B cell (primary cell): Measurements from ENCODE around the gene COL11A1. TPM values are rescaled to one million over a fixed set of nuclear protein-coding genes. Genes with fewer than 3 reads are reported as not detected.

Experiments used
- ATAC-seq: fragments of 200-7000 bp; cut with Tn5 transposase; one replicate; pipeline ENCODE4 v1.10.0; 2021; ENCODE audit warnings: low read depth, mild to moderate bottlenecking, moderate number of reproducible peaks, moderate library complexity
- CTCF ChIA-PET: fragments of 350-600 bp; sonication (Branson Sonifier 250); formaldehyde crosslinking; loops from one replicate; lab custom pipeline; 2021; ENCODE audit warnings: antibody characterized with exemption, inconsistent platforms; lab: Charles Lee
- POLR2A ChIA-PET: fragments of 350-600 bp; sonication (Branson Sonifier 250); formaldehyde crosslinking; loops from one replicate; lab custom pipeline; 2021; ENCODE audit warnings: antibody characterized with exemption; lab: Charles Lee
- DNase-seq: peaks from one replicate; pipeline ENCODE4 v3.0.0; 2013
- H2AFZ ChIP-seq: 2 replicates; pipeline ENCODE4 v1.6.1; 2012; ENCODE audit warnings: mild to moderate bottlenecking, low read depth, low read length; ENCODE audit not compliant: insufficient read depth, poor library complexity, severe bottlenecking
- H3K27ac ChIP-seq, 2 donors: 1 replicate in 1 of 2; 2 replicates in 1 of 2; pipeline ENCODE4 v1.5.1; 2012 to 2013; ENCODE audit warnings: low read length in 2 of 2, mild to moderate bottlenecking in 2 of 2, moderate library complexity in 1 of 2
- H3K27me3 ChIP-seq, 4 experiments: fragments of 200-600 bp in 1 of 4; sonication (generic) in 1 of 4; replicated peaks in 1 of 4; 1 replicate in 2 of 4; 2 replicates in 2 of 4; pipeline versions ENCODE4 v1.6.1 to v1.7.0; 2013 to 2016; ENCODE audit warnings: low read length in 3 of 4, mild to moderate bottlenecking in 2 of 4, mixed read lengths in 1 of 4, moderate library complexity in 1 of 4; ENCODE audit not compliant: insufficient read depth in 4 of 4, control insufficient read depth in 3 of 4; ENCODE audit errors: control extremely low read depth in 1 of 4
- H3K36me3 ChIP-seq, 2 experiments: replicated peaks in 1 of 2; 1 replicate in 1 of 2; 2 replicates in 1 of 2; pipeline versions ENCODE4 v1.6.1 to v1.7.1; 2013; ENCODE audit warnings: low read length in 1 of 2; ENCODE audit not compliant: insufficient read depth in 2 of 2, control insufficient read depth in 1 of 2; ENCODE audit errors: control extremely low read depth in 1 of 2, extremely low read depth in 1 of 2
- H3K4me1 ChIP-seq, 2 donors: fragments of 200-600 bp in 1 of 2; sonication (generic) in 1 of 2; 1 replicate in 1 of 2; 2 replicates in 1 of 2; pipeline versions ENCODE4 v1.5.1 to v1.6.1; 2013 to 2017; ENCODE audit warnings: low read length in 2 of 2; ENCODE audit not compliant: control insufficient read depth in 2 of 2, insufficient read depth in 2 of 2
- H3K4me2 ChIP-seq: replicated peaks from 2 replicates; pipeline ENCODE3; 2012; ENCODE audit warnings: mild to moderate bottlenecking, low read depth, low read length; ENCODE audit not compliant: poor library complexity, severe bottlenecking
- H3K4me3 ChIP-seq, 5 experiments: fragments of 200-600 bp in 1 of 5; sonication (generic) in 1 of 5; 1 replicate in 3 of 5; 2 replicates in 2 of 5; pipeline versions ENCODE4 v1.5.1 to v1.7.0; 2011 to 2016; ENCODE audit warnings: low read length in 4 of 5, mild to moderate bottlenecking in 4 of 5, low read depth in 2 of 5, control low read depth in 1 of 5, moderate library complexity in 1 of 5; ENCODE audit not compliant: insufficient read depth in 1 of 5; ENCODE audit errors: control extremely low read depth in 1 of 5, extremely low read depth in 1 of 5
- H3K79me2 ChIP-seq: fragments of 200-600 bp; sonication (generic); one replicate; pipeline ENCODE4 v1.6.0; 2016; ENCODE audit warnings: low read length; ENCODE audit not compliant: control insufficient read depth, insufficient read depth
- H3K9ac ChIP-seq: fragments of 200-600 bp; sonication (generic); 2 replicates; pipeline ENCODE4 v1.6.1; 2017; ENCODE audit warnings: mild to moderate bottlenecking, low read length, moderate library complexity
- H3K9me3 ChIP-seq, 3 donors: one replicate each; pipeline versions ENCODE4 v1.6.1 to v1.7.1; 2013; ENCODE audit warnings: low read length in 2 of 3; ENCODE audit not compliant: control insufficient read depth in 2 of 3, insufficient read depth in 1 of 3; ENCODE audit errors: control extremely low read depth in 1 of 3
- H4K20me1 ChIP-seq: 2 replicates; pipeline ENCODE4 v1.6.0; 2012; ENCODE audit warnings: mild to moderate bottlenecking, low read length; ENCODE audit not compliant: insufficient read depth, control insufficient read depth, poor library complexity, severe bottlenecking
- H3K27ac Mint-ChIP-seq: one replicate; pipeline ENCODE4 v1.8.0; 2021; ENCODE audit warnings: mixed read lengths
- H3K27me3 Mint-ChIP-seq: one replicate; pipeline ENCODE4 v1.8.0; 2021; ENCODE audit warnings: mixed read lengths
- H3K4me1 Mint-ChIP-seq: one replicate; pipeline ENCODE4 v1.8.0; 2021; ENCODE audit warnings: mixed read lengths
- H3K4me3 Mint-ChIP-seq: one replicate; pipeline ENCODE4 v1.8.0; 2021; ENCODE audit warnings: mixed read lengths
- H3K9me3 Mint-ChIP-seq: one replicate; pipeline ENCODE4 v1.8.0; 2022; ENCODE audit warnings: mixed read lengths; ENCODE audit not compliant: insufficient read depth
- CTCF ChIP-seq: fragments of 200-600 bp; IDR thresholded peaks from one replicate; pipeline ENCODE4 v1.8.0; 2022; ENCODE audit warnings: antibody characterized with exemption, mild to moderate bottlenecking
- EZH2 ChIP-seq: IDR thresholded peaks from 2 replicates; pipeline ENCODE4 v1.6.1; 2012; ENCODE audit warnings: borderline replicate concordance, low read depth, mild to moderate bottlenecking, moderate library complexity, low read length; ENCODE audit not compliant: insufficient read depth, poor library complexity, severe bottlenecking
- whole genome bisulfite sequencing: methylation state at CpG from one replicate; pipeline ENCODE4 v1.1.5; 2013; ENCODE audit warnings: missing lambda C conversion rate; ENCODE audit not compliant: insufficient coverage; 5-methylcytosine and 5-hydroxymethylcytosine counted together
- intact Hi-C: fragments of 100-400 bp; cut with micrococcal nuclease; formaldehyde crosslinking; loops from one replicate; pipeline ENCODE4 v1.10.0; 2022
- polyA plus RNA-seq: library from polyadenylated mRNA; depleted of rRNA; stranded (reverse); fragments of >200 nt; gene quantifications from 2 replicates; pipeline ENCODE4 v1.2.3, GENCODE V29; 2012
- total RNA-seq, 2 donors: library from RNA; stranded (reverse); fragments of 120-200 nt in 1 of 2; gene quantifications; 1 replicate in 1 of 2; 2 replicates in 1 of 2; pipeline versions ENCODE4 v1.2.3 to v1.2.4, GENCODE V29; 2013 to 2022

The COL11A1 gene
- total and polyA plus RNA-seq, 2 donors (not counting 1 experiment from before 2014, with no cell fraction given), result not detected

GRCh38 chr1:102967786-102968185 lies 140.5 kb downstream of the COL11A1 start:
- no peak for ATAC-seq

GRCh38 chr1:102961549-102961948 lies 146.8 kb downstream of the COL11A1 start:
- no peaks in the 10 kb centered on the region for H3K4me1 Mint-ChIP-seq
- no peak for TF ChIP-seq CTCF
- no peaks in the 10 kb centered on the region for H3K9me3 Mint-ChIP-seq
- Histone ChIP-seq H3K9me3 (no peaks in the 10 kb centered on the region), H3K9ac (no peak overlapping the region), H3K4me3 (no peak overlapping the region), H3K36me3 (no peaks in the 10 kb centered on the region), H3K27ac (no peak overlapping the region), H3K27me3 (no peaks in the 10 kb centered on the region), H3K79me2 (no peaks in the 10 kb centered on the region), H3K4me2 (no peak overlapping the region), H4K20me1 (no peaks in the 10 kb centered on the region), H2AFZ (no peak overlapping the region), H3K4me1 (no peaks in the 10 kb centered on the region)
- H3K27ac Mint-ChIP-seq, result no peak overlapping the region
- WGBS, result no CpG with 5 or more reads among the region's 2 CpGs
- no peaks in the 10 kb centered on the region for H3K27me3 Mint-ChIP-seq
- CTCF ChIA-PET, result no interaction called here
- POLR2A ChIA-PET, result no interaction called here
- DNase-seq (no peak), ATAC-seq (no peak)
- intact Hi-C loops, result no loop called here
- no peak overlapping the region for H3K4me3 Mint-ChIP-seq

More at GRCh38 chr1:102967786-102968185, 140.5 kb downstream of the COL11A1 start:
- no peaks in the 10 kb centered on the region for H3K4me1 ChIP-seq
- no peaks in the 10 kb centered on the region for H3K4me1 Mint-ChIP-seq
- no peak overlapping the region for H3K27ac ChIP-seq
- TF ChIP-seq EZH2 (no peak), CTCF (no peak)
- no peak overlapping the region for H3K4me3 ChIP-seq
- H3K4me2 ChIP-seq, result no peak overlapping the region
- H3K9me3 Mint-ChIP-seq, result no peaks in the 10 kb centered on the region
- no peak for DNase-seq
- no peaks in the 10 kb centered on the region for H3K36me3 ChIP-seq
- peaks cover 0 to 4% (median 0%) of the 10 kb centered on the region in 3 donors for H3K9me3 ChIP-seq
- H2AFZ ChIP-seq, result no peak overlapping the region
- intact Hi-C loops, result no loop called here
- H3K27ac Mint-ChIP-seq, result no peak overlapping the region
- H3K27me3 ChIP-seq, result no peaks in the 10 kb centered on the region
- no peaks in the 10 kb centered on the region for H4K20me1 ChIP-seq
- POLR2A ChIA-PET, result no interaction called here
- WGBS, result no CpG with 5 or more reads among the region's 1 CpG
- no peak overlapping the region for H3K4me3 Mint-ChIP-seq
- H3K27me3 Mint-ChIP-seq, result no peaks in the 10 kb centered on the region
- H3K79me2 ChIP-seq, result no peaks in the 10 kb centered on the region
- no peak overlapping the region for H3K9ac ChIP-seq
- CTCF ChIA-PET, result no interaction called here
